ENCODE data around the gene UBE3B.

The UBE3B gene

GRCh38 chr12:109497675-109498074 is 20.2 kb downstream of the UBE3B start:
- no peak overlapping the region for H3K4me3 ChIP-seq (ENCODE audit: low read length, poor library complexity, severe bottlenecking)
- no peaks in the 10 kb centered on the region for H3K27me3 ChIP-seq (ENCODE audit: insufficient read depth, low read length, poor library complexity, severe bottlenecking)
- H3K36me3 ChIP-seq (ENCODE audit: insufficient read depth, low read length), result peaks cover 10% of the 10 kb centered on the region; the same call in 1 of the 2 replicates
- no peak overlapping the region for H2AFZ ChIP-seq (ENCODE audit: low read length)
- H3K4me1 ChIP-seq (ENCODE audit: insufficient read depth, low read length, poor library complexity, severe bottlenecking), result no peaks in the 10 kb centered on the region
- H4K20me1 ChIP-seq (ENCODE audit: insufficient read depth, low read length, poor library complexity, severe bottlenecking), result no peaks in the 10 kb centered on the region
- H3K9me2 ChIP-seq (replicated peaks; ENCODE audit: low read depth, low read length), result no peaks in the 10 kb centered on the region
- H3K9ac ChIP-seq (ENCODE audit: low read depth, low read length, poor library complexity, severe bottlenecking), result no peak overlapping the region
- TF ChIP-seq CTCF (conservative IDR thresholded peaks at IDR 0.05; ENCODE audit: low read length) (no peak), EZH2phosphoT487 (IDR thresholded peaks at IDR 0.05; ENCODE audit: borderline replicate concordance) (no peak)
- no peak overlapping the region for H3K4me2 ChIP-seq (ENCODE audit: low read depth, low read length, poor library complexity, severe bottlenecking)
- H3F3A ChIP-seq (ENCODE audit: low read depth), result no peaks in the 10 kb centered on the region
- no peaks in the 10 kb centered on the region for H3K79me2 ChIP-seq (ENCODE audit: insufficient read depth, low read length)
- H3K9me3 ChIP-seq (ENCODE audit: insufficient read depth, low read depth, low read length), result no peaks in the 10 kb centered on the region

- H3K36me3 ChIP-seq (ENCODE audit: insufficient read depth, low read length), result peaks cover 21% of the 10 kb centered on the region; the same call in 1 of the 2 replicates
These were observed 23.2 kb downstream of the UBE3B start for GRCh38 chr12:109500406-109501185.

GRCh38 chr12:109501299-109501698 is 23.9 kb downstream of the UBE3B start:
- no peak overlapping the region for H3K4me2 ChIP-seq (ENCODE audit: low read depth, low read length, poor library complexity, severe bottlenecking)
- TF ChIP-seq CTCF (conservative IDR thresholded peaks at IDR 0.05; ENCODE audit: low read length) (no peak), EZH2phosphoT487 (IDR thresholded peaks at IDR 0.05; ENCODE audit: borderline replicate concordance) (no peak)

More at GRCh38 chr12:109500406-109501185, 23.2 kb downstream of the UBE3B start:
- no peaks in the 10 kb centered on the region for H3K9me3 ChIP-seq (ENCODE audit: insufficient read depth, low read depth, low read length)
- H2AFZ ChIP-seq (ENCODE audit: low read length), result no peak overlapping the region
- no peak overlapping the region for H3K4me3 ChIP-seq (ENCODE audit: low read length, poor library complexity, severe bottlenecking)
- H3K4me2 ChIP-seq (ENCODE audit: low read depth, low read length, poor library complexity, severe bottlenecking), result no peak overlapping the region
- no peaks in the 10 kb centered on the region for H3F3A ChIP-seq (ENCODE audit: low read depth)
- H3K9ac ChIP-seq (ENCODE audit: low read depth, low read length, poor library complexity, severe bottlenecking), result no peak overlapping the region
- H3K4me1 ChIP-seq (ENCODE audit: insufficient read depth, low read length, poor library complexity, severe bottlenecking), result no peaks in the 10 kb centered on the region
- no peaks in the 10 kb centered on the region for H3K9me2 ChIP-seq (replicated peaks; ENCODE audit: low read depth, low read length)
- TF ChIP-seq EZH2phosphoT487 (IDR thresholded peaks at IDR 0.05; ENCODE audit: borderline replicate concordance) (no peak), CTCF (conservative IDR thresholded peaks at IDR 0.05; ENCODE audit: low read length) (no peak)
- H4K20me1 ChIP-seq (ENCODE audit: insufficient read depth, low read length, poor library complexity, severe bottlenecking), result no peaks in the 10 kb centered on the region
- H3K79me2 ChIP-seq (ENCODE audit: insufficient read depth, low read length), result no peaks in the 10 kb centered on the region
- H3K27me3 ChIP-seq (ENCODE audit: insufficient read depth, low read length, poor library complexity, severe bottlenecking), result no peaks in the 10 kb centered on the region

More at GRCh38 chr12:109501299-109501698, 23.9 kb downstream of the UBE3B start:
- Histone ChIP-seq H4K20me1 (ENCODE audit: insufficient read depth, low read length, poor library complexity, severe bottlenecking) (no peaks in the 10 kb centered on the region), H2AFZ (ENCODE audit: low read length) (no peak overlapping the region), H3K9me2 (replicated peaks; ENCODE audit: low read depth, low read length) (no peaks in the 10 kb centered on the region), H3K9ac (ENCODE audit: low read depth, low read length, poor library complexity, severe bottlenecking) (no peak overlapping the region), H3K36me3 (ENCODE audit: insufficient read depth, low read length) (peaks cover 24% of the 10 kb centered on the region; the same call in 1 of the 2 replicates), H3K9me3 (ENCODE audit: insufficient read depth, low read depth, low read length) (no peaks in the 10 kb centered on the region), H3K27me3 (ENCODE audit: insufficient read depth, low read length, poor library complexity, severe bottlenecking) (no peaks in the 10 kb centered on the region), H3K79me2 (ENCODE audit: insufficient read depth, low read length) (no peaks in the 10 kb centered on the region), H3F3A (ENCODE audit: low read depth) (no peaks in the 10 kb centered on the region), H3K4me1 (ENCODE audit: insufficient read depth, low read length, poor library complexity, severe bottlenecking) (no peaks in the 10 kb centered on the region), H3K4me3 (ENCODE audit: low read length, poor library complexity, severe bottlenecking) (no peak overlapping the region)
